ENCODE data around the gene HIRIP3. TPM values are rescaled to one million over a fixed set of nuclear protein-coding genes. Genes with fewer than 3 reads are reported as not detected.

HIRIP3 gene
- polyA plus RNA-seq, 1 donor (not counting 4 experiments of a cell fraction or from before 2014, with no cell fraction given) = 4.1 TPM

DNA sequence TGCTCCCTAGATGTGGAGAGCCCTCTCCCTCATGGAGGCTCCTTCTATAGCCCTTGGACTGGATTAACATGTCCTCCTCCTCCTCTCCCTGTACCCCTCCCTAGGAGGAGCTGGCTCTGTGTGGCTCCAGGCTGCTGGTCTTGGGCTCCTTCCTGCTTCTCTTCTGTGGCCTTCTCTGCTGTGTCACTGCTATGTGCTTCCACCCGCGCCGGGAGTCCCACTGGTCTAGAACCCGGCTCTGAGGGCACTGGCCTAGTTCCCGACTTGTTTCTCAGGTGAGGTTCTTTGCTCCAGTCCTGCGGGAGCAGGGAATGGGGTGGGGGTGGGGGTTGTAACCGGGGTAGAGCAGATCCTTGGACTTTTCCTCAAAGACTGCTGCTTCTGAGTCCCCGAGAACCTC, 24.1 kb downstream of the HIRIP3 start:
- Histone ChIP-seq H3K9ac (ENCODE audit: control insufficient read depth, extremely low read depth, insufficient read depth, low read length) (no peak overlapping the region), H3K4me2 (ENCODE audit: control insufficient read depth, extremely low read depth, insufficient read depth, low read depth, low read length) (no peak overlapping the region), H3K79me2 (ENCODE audit: control insufficient read depth, insufficient read depth, low read length) (peaks cover 25% of the 10 kb centered on the region), H3K4me1 (ENCODE audit: control insufficient read depth, extremely low read depth, insufficient read depth, low read length) (peaks cover 15% of the 10 kb centered on the region), H3K4me3 (ENCODE audit: control insufficient read depth in 2 of 3, extremely low read depth in 1 of 3, insufficient read depth in 2 of 3, low read depth in 1 of 3, low read length in 3 of 3) (no peak overlapping the region), H3K36me3 (ENCODE audit: control insufficient read depth in 2 of 2, extremely low read depth in 1 of 2, insufficient read depth in 2 of 2, low read length in 2 of 2) (peaks cover 5 to 13% of the 10 kb centered on the region in 2 experiments), H3K27me3 (ENCODE audit: control insufficient read depth, extremely low read depth, insufficient read depth, low read length) (no peaks in the 10 kb centered on the region), H3K9me3 (ENCODE audit: control insufficient read depth, low read depth, low read length) (no peaks in the 10 kb centered on the region), H4K20me1 (ENCODE audit: control insufficient read depth, extremely low read depth, insufficient read depth, low read length) (peaks cover 8% of the 10 kb centered on the region), H3K9me1 (ENCODE audit: control insufficient read depth, extremely low read depth, insufficient read depth, low read length) (peaks cover 3% of the 10 kb centered on the region), H2AFZ (ENCODE audit: control insufficient read depth, low read length) (no peak overlapping the region), H3K27ac (ENCODE audit: control insufficient read depth, insufficient read depth, low read length) (no peak overlapping the region)
- TF ChIP-seq, protein P1, sequence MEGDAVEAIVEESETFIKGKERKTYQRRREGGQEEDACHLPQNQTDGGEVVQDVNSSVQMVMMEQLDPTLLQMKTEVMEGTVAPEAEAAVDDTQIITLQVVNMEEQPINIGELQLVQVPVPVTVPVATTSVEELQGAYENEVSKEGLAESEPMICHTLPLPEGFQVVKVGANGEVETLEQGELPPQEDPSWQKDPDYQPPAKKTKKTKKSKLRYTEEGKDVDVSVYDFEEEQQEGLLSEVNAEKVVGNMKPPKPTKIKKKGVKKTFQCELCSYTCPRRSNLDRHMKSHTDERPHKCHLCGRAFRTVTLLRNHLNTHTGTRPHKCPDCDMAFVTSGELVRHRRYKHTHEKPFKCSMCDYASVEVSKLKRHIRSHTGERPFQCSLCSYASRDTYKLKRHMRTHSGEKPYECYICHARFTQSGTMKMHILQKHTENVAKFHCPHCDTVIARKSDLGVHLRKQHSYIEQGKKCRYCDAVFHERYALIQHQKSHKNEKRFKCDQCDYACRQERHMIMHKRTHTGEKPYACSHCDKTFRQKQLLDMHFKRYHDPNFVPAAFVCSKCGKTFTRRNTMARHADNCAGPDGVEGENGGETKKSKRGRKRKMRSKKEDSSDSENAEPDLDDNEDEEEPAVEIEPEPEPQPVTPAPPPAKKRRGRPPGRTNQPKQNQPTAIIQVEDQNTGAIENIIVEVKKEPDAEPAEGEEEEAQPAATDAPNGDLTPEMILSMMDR (optimal IDR thresholded peaks at IDR 0.05 in 1 of 3, IDR thresholded peaks at IDR 0.05 in 1 of 3, conservative IDR thresholded peaks at IDR 0.05 in 1 of 3; ENCODE audit: extremely low read depth in 1 of 3, insufficient read depth in 2 of 3, low read length in 3 of 3) = no peak
- TF ChIP-seq EZH2 (IDR thresholded peaks at IDR 0.05; ENCODE audit: low read length) = no peak
- no peak for FAIRE-seq
- dilution Hi-C loops (cut with MboI; ENCODE audit: extremely low pct_ligation_motif_present, low sequenced_read_pairs) = no loop called here
- no peak for DNase-seq (ENCODE audit: low read depth, low spot score)

DNA sequence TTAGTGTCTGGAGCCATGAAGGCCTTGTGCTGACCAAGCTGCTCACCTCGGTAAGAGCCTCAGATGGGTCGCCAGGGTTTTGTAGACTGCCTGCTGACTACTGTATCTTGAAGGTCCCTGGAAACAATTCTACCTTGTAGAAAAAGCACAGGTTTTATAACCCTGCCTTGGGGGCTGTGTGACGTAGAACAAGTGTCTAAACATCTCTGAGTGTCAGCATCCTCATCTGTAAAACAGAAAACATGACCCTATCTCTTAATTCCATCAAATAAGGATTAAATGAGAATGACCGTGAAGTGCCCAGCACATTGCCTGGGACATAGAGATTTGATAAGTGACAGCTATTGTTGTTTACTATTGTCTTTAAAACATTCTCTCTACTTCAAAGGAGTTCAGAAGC, 27.2 kb downstream of the HIRIP3 start:
- H3K36me3 ChIP-seq (ENCODE audit: control insufficient read depth in 2 of 2, extremely low read depth in 1 of 2, insufficient read depth in 2 of 2, low read length in 2 of 2) = peaks cover 5 to 17% of the 10 kb centered on the region in 2 experiments

More for the DNA sequence above, 27.2 kb downstream of the HIRIP3 start:
- Histone ChIP-seq H3K79me2 (ENCODE audit: control insufficient read depth, insufficient read depth, low read length) (no peaks in the 10 kb centered on the region), H4K20me1 (ENCODE audit: control insufficient read depth, extremely low read depth, insufficient read depth, low read length) (no peaks in the 10 kb centered on the region), H3K4me3 (ENCODE audit: control insufficient read depth in 2 of 3, extremely low read depth in 1 of 3, insufficient read depth in 2 of 3, low read depth in 1 of 3, low read length in 3 of 3) (no peak overlapping the region), H3K9ac (ENCODE audit: control insufficient read depth, extremely low read depth, insufficient read depth, low read length) (no peak overlapping the region), H3K9me1 (ENCODE audit: control insufficient read depth, extremely low read depth, insufficient read depth, low read length) (peaks cover 3% of the 10 kb centered on the region), H3K4me2 (ENCODE audit: control insufficient read depth, extremely low read depth, insufficient read depth, low read depth, low read length) (no peak overlapping the region), H2AFZ (ENCODE audit: control insufficient read depth, low read length) (no peak overlapping the region), H3K9me3 (ENCODE audit: control insufficient read depth, low read depth, low read length) (no peaks in the 10 kb centered on the region), H3K27me3 (ENCODE audit: control insufficient read depth, extremely low read depth, insufficient read depth, low read length) (no peaks in the 10 kb centered on the region), H3K4me1 (ENCODE audit: control insufficient read depth, extremely low read depth, insufficient read depth, low read length) (no peaks in the 10 kb centered on the region), H3K27ac (ENCODE audit: control insufficient read depth, insufficient read depth, low read length) (no peak overlapping the region)
- no peak for DNase-seq (ENCODE audit: low read depth, low spot score)
- FAIRE-seq = no peak
- dilution Hi-C loops (cut with MboI; ENCODE audit: extremely low pct_ligation_motif_present, low sequenced_read_pairs) = no loop called here
- TF ChIP-seq, protein P1 (optimal IDR thresholded peaks at IDR 0.05 in 1 of 3, IDR thresholded peaks at IDR 0.05 in 1 of 3, conservative IDR thresholded peaks at IDR 0.05 in 1 of 3; ENCODE audit: extremely low read depth in 1 of 3, insufficient read depth in 2 of 3, low read length in 3 of 3) = no peak
- TF ChIP-seq EZH2 (IDR thresholded peaks at IDR 0.05; ENCODE audit: low read length) = no peak
